HFF-Myc (cell line): ENCODE measurements around the gene PTDSS2.
"Not testable (repeated sequence)": the region's sequence is repeated elsewhere in the genome, so short reads cannot be mapped to it uniquely, and the experiment has no call there.

Experiments used
- DNase-seq: peaks from one replicate; pipeline ENCODE4 v3.0.0-alpha.2; 2011; ENCODE audit warnings: low read depth; ENCODE audit errors: extremely low read depth
- H3K4me3 ChIP-seq: replicated peaks from 2 replicates; pipeline ENCODE4 v1.5.1; 2011; ENCODE audit warnings: low read depth, mild to moderate bottlenecking, control low read depth, low read length
- TF ChIP-seq, protein P1 (sequence below): IDR thresholded peaks from 2 replicates; pipeline ENCODE4 v1.5.1; 2012; ENCODE audit warnings: mild to moderate bottlenecking, low read depth, low read length, control low read depth; ENCODE audit errors: missing control alignments

PTDSS2 gene

DNA sequence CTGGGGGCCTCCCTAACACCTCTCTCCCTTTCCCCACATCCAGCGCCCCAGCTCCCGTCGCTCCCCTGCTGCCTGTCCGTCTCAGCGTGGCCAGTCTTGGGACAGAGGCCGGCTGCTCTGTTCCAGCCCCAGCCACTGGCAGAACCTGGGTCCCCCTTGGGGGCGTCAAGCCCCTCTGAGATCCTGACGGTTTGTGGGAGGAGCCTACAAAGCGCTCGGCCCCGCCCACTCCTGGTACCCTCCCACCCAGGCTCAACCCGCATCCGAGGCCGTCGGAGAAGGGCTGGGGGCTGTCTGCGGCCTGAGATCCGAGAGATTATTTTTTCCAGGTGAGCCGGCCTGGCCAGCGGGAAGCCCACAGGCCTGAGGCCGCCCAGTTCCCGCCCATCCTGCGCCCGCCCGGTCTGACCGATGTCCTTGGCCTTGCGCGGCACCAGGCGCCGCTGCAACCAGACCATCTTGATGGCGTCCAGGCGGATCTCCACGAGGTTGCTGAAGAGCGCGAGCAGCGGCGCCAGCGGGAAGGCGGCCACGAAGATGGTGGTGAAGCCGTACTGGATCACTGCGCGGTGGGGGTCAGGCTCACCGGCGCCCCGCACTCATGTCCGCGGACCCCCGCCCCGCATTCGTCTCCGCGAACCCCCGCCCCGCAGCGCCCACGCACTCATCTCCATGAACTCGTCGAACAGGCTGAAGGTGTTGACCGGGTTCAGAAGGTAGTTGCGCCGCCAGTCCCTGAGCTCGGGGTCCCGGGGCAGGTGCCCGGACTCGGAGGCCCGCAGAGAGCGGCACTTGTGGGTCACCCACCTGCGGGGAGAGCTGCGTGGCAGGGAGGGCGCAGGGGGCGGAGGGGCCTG, 29.8 kb upstream of the PTDSS2 start:
- TF ChIP-seq, protein P1, sequence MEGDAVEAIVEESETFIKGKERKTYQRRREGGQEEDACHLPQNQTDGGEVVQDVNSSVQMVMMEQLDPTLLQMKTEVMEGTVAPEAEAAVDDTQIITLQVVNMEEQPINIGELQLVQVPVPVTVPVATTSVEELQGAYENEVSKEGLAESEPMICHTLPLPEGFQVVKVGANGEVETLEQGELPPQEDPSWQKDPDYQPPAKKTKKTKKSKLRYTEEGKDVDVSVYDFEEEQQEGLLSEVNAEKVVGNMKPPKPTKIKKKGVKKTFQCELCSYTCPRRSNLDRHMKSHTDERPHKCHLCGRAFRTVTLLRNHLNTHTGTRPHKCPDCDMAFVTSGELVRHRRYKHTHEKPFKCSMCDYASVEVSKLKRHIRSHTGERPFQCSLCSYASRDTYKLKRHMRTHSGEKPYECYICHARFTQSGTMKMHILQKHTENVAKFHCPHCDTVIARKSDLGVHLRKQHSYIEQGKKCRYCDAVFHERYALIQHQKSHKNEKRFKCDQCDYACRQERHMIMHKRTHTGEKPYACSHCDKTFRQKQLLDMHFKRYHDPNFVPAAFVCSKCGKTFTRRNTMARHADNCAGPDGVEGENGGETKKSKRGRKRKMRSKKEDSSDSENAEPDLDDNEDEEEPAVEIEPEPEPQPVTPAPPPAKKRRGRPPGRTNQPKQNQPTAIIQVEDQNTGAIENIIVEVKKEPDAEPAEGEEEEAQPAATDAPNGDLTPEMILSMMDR, result no peak
- H3K4me3 ChIP-seq, result no peak overlapping the region
- no peak for DNase-seq

DNA sequence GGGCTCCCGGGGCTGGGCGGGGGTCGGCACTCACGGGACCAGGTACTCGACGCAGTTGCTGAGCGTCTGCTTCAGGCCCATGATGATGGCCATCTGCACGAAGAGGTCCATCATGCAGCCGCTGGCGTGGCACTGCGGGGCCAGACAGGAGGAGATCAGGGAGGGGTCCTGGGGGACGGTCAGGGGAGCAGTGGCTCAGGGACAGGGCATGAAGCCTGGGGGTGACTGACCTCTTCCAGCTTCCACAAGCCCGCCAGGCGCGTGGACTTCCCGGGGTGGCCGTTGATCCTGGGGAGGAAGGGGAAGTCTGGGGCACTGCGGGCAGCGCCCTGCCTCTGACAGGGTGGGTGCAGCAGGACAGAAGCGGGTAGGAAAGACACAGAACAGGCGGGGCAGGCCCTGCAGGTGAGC, 29.2 kb upstream of the PTDSS2 start:
- no peak for DNase-seq
- TF ChIP-seq, protein P1, result no peak

DNA sequence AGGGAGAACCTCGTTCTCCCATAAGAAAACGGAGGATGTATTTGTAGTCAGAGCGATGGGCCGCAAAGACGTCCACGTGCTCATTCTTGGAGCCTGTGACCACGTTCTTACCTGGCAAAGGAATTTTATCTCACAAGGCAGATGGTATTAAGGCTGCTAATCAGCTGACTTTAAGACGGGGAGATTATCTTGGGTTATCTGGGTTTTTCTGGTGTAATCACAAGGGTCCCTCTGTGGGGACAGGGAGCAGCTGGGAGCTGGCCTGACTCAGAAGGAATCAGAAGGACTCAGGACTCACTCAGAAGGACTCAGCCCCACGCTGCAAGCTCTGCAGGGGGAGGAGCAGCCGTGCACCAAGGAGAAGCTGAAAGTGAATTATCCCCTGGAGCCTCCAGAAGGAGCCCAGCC, 27.8 kb upstream of the PTDSS2 start:
- TF ChIP-seq, protein P1, result no peak
- H3K4me3 ChIP-seq, result no peak overlapping the region
- DNase-seq, result no peak

More for the DNA sequence above, 29.2 kb upstream of the PTDSS2 start:
- H3K4me3 ChIP-seq, result no peak overlapping the region

DNA sequence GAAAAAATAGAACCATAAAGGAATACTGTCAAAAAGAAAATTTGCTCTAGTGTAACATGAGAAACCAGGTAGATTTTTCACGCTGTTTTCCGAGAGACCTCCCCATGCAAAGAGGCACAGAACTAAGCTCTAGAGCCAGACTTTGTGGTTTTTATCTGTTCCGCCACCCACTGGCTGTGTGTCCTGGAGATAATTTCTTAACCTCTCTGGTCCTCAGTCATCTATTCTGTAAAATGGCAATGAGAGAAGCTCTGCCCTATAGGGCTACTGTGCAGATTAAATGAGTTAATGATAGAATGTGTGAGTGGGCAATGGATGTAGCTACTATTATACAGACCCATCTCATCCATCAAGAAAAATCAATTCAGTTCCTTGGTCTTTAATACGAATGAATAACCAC, 25.8 kb upstream of the PTDSS2 start:
- TF ChIP-seq, protein P1, result no peak
- DNase-seq, result no peak
- H3K4me3 ChIP-seq, result no peak overlapping the region

DNA sequence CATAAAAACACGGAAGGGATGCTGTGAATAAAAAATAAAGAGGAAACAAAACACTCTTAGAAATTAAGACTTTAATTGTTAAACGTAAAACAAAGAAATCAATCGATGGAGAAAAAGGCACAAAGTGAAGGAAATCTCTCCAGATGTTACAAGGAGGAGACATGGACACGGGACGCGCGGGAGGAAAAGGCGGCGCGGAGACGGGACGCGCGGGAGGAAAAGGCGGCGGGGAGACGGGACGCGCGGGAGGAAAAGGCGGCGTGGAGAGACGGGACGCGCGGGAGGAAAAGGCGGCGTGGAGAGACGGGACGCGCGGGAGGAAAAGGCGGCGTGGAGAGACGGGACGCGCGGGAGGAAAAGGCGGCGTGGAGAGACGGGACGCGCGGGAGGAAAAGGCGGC, 25.3 kb upstream of the PTDSS2 start:
- not testable (repeated sequence) for H3K4me3 ChIP-seq, DNase-seq

DNA sequence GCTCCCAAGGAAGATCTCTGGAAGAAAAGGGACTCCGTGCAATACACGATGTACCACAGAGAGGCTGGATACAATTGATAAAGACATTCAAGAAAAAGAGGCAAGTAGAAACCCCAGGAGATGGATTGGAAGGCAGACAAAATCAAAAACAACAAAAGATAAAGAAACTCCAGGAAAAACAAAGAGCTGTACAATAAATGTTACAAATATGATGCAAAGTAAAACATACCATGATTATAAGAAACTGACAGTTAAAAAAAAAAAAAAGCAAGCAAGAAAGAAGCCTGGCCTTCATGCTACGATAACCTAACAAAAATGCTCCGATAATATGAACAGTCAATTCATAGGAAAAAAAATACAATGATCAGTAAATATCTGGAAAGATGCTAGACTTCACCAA, 24.8 kb upstream of the PTDSS2 start:
- TF ChIP-seq, protein P1, result no peak
- no peak overlapping the region for H3K4me3 ChIP-seq
- DNase-seq, result no peak

DNA sequence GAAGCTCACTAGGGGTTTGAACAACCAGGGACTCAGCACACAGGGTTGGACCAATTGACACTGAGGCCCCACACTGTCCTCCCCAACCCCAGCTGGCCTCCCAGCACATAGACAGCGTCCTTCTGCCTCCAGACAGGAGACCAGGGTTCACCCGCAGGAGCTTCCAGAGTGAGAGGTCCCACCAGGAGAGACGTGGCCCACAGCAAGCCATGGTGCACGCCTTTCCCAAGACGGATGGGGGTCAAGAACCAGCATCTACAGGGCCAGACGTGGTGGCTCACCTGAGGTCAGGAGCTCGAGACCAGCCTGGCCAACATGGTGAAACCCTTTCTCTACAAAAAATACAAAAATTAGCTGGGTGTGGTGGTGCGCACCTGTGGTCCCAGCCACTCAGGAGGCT, 23.2 kb upstream of the PTDSS2 start:
- no peak overlapping the region for H3K4me3 ChIP-seq
- no peak for DNase-seq
- TF ChIP-seq, protein P1, result no peak
